IPS-18c (cell line): Measurements from ENCODE around the gene MYO5C.
"Not testable (repeated sequence)": the region's sequence is repeated elsewhere in the genome, so short reads cannot be mapped to it uniquely, and the experiment has no call there.

Experiments
- H3K4me3 ChIP-seq: 2 replicates; pipeline ENCODE4 v1.7.0; 2013; ENCODE audit warnings: low read depth, mild to moderate bottlenecking, low read length, moderate library complexity; ENCODE audit not compliant: insufficient read depth
- H3K9me3 ChIP-seq: one replicate; pipeline ENCODE4 v1.6.1; 2013; ENCODE audit warnings: mild to moderate bottlenecking, low read length, moderate library complexity; ENCODE audit not compliant: control insufficient read depth, insufficient read depth

Gene MYO5C

DNA sequence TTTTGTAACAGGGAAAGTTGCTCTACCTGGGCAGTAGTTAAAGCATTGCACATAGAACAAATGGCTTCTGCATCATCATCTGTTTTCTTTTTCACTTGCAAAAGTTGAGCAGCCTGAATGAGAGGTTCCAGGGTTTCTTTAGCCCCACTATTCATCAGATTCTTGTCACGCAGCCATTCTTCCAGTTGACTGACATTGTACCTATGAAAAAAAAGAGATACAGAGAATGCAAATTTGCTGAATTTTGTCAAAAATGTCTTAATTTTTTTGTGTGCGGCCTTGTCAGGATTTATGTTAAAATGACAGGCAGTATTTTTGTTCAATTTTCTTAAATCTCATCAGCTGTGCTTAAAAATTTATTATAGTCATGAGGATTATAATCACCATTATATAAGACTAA, 21.4 kb upstream of the MYO5C start:
- Histone ChIP-seq H3K4me3 (no peak overlapping the region), H3K9me3 (no peaks in the 10 kb centered on the region)

DNA sequence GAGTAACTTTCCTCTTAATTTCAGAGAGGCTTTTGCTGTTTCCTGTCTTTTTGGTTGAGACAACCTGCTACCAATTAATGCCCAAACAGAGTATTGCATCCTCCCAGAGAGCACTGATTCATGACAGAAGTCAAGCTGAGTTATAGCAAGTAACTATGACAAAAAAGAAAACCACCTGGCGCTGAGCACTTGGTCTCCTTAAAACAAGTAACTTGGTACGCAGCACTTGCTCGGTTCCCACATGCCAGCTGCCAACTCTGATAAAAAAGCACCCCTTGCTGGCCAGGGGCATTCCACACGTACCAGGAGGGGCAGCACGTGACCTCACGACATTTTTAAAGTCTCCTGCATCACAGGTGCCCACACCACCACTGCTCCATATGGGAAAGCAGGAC, 13.5 kb upstream of the MYO5C start:
- H3K4me3 ChIP-seq: no peak overlapping the region
- no peaks in the 10 kb centered on the region for H3K9me3 ChIP-seq

DNA sequence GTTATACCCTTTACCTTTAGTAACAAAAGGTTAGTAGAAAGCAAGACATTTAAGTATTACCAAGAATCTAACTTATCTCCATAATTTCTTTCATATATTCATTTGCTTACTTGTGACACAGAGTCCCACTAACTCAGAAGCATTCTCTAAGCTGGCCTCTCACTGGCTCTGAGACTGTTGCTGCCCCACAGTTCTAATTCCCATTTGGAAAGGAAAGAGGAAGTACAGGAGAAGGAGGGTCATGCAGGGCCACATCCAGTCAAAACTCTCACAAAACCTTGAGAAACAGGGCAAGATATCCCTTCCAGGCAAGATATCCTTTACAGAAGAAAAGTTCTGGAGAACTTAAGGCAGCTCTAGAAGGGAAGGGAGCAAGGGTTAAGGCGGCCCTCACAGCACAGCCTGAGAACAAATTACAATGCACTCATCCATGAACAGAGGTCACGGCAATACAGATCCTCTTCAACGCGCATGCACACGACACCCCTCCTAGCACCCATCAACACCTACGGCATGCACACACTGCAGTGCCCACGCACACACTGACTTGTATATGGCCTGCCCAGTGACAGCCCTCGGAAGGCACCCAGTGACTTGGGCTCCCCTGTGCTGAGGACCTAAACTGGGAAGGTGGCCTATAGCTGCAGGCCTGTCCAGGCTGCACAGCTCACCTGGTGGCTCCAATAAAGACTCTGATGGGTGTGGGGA, 13.0 kb upstream of the MYO5C start:
- no peak overlapping the region for H3K4me3 ChIP-seq
- no peaks in the 10 kb centered on the region for H3K9me3 ChIP-seq

DNA sequence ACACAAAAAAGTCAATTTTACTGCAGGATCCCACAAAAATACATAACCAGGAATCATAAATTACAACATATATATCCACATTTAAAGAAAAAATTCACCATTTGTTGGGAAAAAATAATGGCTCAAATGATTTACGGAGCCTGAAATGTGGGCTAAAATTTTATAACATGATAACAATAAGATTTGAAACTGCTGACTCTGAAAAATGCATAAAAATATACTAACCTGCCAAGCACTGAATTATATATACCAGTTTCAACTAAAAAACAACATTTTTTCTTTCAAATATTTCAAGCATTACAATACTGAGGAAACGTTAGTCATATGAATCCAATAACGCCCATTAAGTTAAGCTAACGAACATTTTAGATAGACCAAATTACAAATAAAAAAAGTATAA, 12.2 kb upstream of the MYO5C start:
- Histone ChIP-seq H3K9me3 (no peaks in the 10 kb centered on the region), H3K4me3 (no peak overlapping the region)

DNA sequence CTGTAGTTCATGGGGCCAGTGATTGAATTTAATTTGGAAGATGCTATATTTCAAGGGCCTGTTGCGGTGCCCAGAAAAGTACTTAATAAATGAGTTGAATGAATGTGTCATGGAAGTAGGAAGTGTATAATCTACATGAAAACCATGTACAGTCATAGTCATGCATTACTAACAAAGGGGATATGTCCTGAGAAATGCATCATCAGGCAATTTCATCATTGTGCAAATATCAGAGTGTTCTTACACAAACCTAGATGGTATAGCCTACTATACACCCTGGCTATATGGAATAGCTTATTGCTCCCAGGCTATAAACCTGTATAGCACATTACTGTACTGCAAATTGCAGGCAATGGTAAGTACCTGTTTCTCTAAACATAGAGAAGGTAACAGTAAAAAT, 10.7 kb upstream of the MYO5C start:
- H3K4me3 ChIP-seq: no peak overlapping the region
- H3K9me3 ChIP-seq: no peaks in the 10 kb centered on the region

DNA sequence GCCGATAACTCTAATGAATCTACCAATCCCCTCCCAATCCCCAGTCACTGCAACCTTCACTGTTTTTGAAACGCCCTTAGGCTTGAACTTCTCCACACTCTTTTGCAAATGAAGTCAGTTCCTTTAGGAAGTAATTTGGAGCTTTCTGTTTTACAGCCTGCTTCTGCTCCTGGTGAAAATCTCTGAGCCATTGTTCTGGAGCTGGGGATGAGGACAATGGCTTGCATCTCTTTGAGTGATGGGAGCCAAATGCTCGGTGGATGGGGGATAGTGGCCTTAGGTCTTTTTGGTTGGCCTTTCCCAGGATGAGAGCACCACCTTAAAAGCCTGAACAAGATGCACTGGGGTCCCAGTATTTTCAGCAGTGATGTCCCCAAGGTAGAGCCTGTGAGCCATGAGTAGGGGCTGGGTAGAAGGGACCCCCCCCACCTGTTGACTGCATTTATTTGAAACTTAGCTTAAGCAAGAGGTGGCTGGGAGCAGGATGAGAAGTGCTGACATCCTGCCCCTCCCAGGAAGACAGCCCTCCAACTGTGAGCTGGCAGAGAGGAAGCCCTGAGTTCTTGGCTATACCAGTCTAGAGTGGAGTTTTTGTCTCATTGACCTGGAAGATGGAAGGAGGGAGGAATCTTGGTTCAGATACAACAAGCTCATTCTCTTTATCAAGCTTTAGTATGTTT, 7.6 kb upstream of the MYO5C start:
- H3K4me3 ChIP-seq: no peak overlapping the region

DNA sequence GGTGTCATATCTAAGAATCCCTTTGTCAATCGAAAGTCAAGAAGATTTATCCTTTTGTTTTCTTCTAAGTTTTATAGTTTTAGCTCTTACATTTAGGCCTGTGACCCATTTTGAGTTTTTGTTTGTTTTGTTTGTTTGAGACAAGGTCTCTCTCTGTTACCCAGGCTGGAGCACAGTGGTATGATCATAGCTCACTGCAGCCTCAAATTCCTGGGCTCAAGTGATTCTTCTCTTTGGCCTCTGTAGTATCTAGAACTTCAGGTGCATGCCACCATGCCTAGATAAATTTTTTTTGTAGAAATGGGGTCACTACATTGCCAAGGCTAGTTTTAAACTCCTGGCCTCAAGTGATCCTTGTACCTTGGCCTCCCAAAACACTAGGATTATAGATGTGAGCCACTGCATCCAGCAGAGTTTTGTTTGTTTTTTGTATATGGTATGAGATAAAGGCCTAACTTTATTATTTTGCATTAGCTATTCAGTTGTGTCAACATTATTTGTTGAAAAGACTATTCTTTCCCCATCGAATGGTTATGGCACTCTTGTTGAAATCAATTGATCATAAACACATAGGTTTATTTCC, 5.8 kb upstream of the MYO5C start:
- Histone ChIP-seq H3K4me3 (no peak overlapping the region), H3K9me3 (no peaks in the 10 kb centered on the region)

More for the DNA sequence above, 7.6 kb upstream of the MYO5C start:
- H3K9me3 ChIP-seq: no peaks in the 10 kb centered on the region

DNA sequence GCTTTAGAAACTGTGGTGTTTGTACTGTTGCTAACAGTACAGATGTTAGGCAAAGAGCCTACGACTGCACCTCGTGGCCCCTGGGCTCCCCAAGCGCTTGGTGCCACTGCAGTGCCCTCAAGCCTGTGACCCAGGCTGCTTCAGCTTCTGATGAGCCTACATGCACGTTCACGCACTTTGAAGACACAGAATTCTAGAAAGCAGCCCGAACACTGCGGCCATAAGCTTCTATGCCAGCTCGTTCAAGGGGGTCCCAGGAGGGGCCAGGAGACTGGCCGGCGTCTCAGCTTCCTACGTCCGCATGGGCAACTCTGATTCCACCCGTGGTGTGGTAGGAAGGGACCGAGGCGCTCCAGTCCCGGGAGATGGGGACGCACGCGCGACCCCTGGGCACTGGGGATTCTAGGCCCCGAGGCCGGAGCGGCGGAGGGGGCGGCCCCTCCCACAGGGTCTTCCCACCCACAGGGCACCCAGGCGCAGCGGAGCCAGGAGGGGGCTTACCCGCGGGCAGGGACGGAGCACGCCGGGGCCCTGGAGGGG, 653 bp downstream of the MYO5C start:
- H3K9me3 ChIP-seq: no peaks in the 10 kb centered on the region
- peak overlapping the region; percentile 77 for H3K4me3 ChIP-seq

DNA sequence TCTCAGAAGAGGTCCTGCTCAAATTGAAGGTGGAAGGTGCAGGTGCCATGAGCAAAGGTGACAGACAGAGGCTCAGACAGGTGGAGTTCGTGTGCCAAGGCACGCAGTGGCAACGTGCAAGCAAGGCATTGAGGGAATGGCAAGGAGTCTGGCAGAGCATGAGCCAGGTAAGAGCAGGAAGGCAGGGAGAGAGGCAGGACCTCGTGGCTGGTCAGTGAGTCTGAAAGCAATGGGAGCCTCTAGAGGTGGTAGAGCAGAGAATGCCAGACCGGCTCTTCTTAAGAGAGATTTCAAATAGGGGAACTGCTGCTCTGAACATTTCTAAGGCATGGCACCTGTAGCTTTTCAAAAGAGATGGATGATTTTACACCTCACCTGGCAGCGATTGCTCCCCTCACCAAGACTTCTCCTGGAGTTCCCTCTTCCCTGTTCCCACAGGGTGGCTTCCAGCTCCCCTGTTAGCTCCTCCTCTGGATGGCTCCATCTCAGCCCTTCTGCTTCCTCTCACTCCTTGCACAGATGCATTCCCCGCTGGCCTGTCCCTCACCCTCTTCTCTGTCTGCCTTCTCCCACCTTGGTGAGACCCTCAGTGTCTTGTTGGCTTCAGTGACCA, 2.7 kb downstream of the MYO5C start:
- H3K9me3 ChIP-seq: no peaks in the 10 kb centered on the region
- no peak overlapping the region for H3K4me3 ChIP-seq

DNA sequence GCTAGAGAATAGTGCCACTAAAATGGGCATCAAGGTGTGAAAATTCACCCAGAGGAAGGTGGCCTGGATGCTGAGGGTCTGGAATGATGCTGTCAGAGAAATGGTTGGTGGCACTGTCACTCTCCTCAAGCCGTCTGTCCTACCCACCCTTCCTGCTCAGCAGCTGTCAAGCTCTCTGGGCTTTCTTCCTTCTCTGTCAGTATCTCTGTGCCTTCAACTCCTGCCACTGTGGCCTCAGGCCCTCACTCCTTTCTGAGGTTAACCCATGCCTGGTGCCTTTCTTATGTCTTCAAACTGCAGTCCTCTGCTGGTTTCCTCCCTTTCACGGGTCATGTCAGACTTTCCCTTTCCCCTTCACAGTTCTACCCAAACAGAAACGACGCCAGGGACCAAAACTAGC, 4.4 kb downstream of the MYO5C start:
- Histone ChIP-seq H3K4me3 (no peak overlapping the region), H3K9me3 (no peaks in the 10 kb centered on the region)

DNA sequence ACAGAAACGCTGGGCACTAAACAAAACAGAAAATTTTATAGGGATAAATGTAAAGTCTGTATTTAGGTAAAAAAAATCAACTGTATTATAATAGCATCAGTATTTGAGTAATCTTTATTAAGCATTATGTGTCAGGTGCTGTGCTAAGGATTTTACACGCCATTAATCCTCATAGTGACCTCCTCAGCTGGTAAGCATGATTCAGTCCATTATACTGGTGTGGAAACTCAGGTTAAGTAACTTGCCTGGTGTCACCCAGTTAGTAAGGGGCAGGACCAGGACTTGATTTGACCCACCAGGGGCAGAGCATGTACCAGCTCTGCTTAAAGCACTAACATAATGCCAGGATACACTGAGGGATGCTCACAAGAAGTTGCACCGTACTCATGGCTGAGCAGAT, 4.8 kb downstream of the MYO5C start:
- Histone ChIP-seq H3K9me3 (no peaks in the 10 kb centered on the region), H3K4me3 (no peak overlapping the region)

DNA sequence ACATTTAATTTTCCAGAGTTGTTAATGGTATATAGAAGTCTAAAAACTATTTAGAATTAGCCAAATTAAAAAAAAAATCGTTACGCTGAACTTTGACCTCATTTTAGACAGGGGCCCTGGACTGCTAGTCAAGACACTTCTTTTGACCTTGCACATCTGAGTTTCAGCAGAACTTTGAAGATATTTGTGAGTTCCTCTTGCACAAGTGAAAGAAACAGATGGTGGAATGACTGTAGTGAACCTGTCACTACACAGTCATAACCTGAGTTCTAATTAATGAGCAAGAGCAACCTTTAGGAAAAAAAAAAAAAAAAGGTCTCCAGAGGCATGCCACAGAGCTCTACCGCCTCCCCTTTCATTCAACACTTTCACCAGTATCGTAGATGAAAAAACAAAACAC, 5.3 kb downstream of the MYO5C start:
- no peaks in the 10 kb centered on the region for H3K9me3 ChIP-seq

DNA sequence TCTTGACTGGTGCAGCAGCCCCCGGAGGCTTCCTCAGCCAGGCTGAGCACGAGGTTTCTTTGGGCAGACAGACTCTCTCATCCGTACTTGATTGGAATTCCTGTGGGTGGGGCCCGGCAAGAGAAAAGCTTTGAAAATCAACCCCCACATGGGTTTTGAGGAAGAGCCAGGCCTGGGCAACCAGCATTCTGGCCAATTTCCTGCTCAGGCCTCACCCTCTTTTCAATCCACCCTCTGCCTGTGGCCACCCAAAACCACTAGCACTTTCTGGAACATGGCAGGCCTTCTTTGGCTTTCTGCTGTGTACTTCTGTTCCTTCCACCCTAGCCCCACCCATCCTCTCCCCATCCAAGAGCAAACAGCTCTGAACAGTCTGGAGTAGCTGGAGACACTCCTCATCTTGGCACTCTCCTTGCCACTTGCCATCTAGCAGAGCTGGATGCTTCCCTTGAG, 5.9 kb downstream of the MYO5C start:
- Histone ChIP-seq H3K4me3 (peak overlapping the region; percentile 10; the same call in 1 of the 2 replicates), H3K9me3 (no peaks in the 10 kb centered on the region)

More for the DNA sequence above, 5.3 kb downstream of the MYO5C start:
- no peak overlapping the region for H3K4me3 ChIP-seq

DNA sequence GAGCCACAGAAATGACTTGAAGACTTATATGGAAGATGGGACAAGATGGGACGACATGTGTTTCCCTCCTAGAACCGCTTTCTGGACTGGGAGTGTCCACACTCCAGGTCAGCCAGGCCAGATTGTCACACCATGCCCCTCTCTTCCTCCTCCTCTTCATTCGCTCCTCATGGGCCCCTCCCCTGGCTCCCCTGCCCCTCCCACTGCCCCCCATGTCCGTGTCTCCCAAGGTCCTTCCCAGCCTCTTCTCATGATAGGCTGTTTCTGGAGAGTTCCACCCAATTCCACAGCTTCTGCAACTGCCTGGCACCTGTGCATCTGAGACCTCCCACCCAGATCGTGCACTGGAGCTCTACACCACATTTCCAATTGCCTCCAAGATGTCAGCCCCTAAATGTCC, 6.6 kb downstream of the MYO5C start:
- Histone ChIP-seq H3K9me3 (no peaks in the 10 kb centered on the region), H3K4me3 (no peak overlapping the region)

DNA sequence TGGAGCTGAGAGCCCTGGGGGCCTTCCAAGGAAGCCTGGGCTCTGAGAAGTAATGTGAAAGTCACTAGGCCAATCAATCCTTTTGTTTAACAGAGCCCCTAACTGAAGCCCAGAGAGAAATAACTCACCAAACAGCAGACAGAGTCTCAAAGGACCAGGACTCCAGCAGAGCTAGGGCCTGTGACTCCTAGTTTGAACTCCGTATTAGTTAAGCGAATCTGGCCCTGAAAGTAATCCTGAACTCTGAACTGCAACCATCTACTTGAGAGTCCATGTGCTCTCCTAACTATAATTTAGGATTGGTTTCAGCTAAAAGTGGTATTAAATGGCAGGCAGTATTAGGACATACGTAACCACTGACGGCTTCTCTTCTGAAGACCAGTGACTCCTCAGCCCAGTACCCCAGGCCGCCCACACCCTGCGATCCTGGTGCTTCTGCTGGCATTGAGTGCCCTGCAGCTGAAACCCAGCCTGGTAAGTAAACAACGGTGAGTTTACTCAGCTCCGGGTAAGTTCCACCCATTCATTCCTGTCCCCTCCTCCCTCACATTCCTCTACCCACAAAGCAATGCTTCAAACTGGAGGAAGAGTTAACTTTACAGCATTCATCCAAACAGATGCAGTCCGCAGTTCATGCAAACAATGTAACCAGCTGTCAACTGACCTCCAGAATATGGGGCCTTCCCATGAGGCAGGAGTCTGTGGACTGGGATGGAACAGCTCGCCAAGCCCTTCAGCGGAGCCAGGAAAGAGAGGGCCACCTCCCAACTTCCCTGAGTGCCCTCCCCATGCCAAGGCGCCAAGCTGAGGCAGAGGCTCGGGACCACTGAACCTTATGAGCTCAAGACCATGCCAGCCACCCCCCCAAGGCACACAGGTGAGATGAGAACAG, 7.3 kb downstream of the MYO5C start:
- Histone ChIP-seq H3K4me3 (no peak overlapping the region), H3K9me3 (no peaks in the 10 kb centered on the region)

DNA sequence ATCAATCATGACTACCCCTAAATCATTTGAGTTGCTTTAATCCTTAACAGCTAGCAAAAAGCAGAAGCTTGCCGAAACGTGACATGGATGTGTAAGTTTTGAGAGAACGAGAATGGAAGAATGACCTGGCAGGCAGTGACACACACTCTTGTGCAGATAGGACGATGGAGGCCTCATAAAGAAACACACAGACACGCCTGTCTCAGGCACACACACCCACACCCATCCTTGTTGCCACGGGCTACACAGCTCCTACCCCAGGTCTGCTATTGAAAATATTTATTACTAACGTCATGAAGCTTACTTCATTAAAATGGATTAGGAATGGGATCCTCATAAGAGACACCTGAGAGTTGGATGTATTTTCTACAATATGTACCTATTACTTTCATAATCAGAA, 8.5 kb downstream of the MYO5C start:
- no peak overlapping the region for H3K4me3 ChIP-seq
- no peaks in the 10 kb centered on the region for H3K9me3 ChIP-seq

DNA sequence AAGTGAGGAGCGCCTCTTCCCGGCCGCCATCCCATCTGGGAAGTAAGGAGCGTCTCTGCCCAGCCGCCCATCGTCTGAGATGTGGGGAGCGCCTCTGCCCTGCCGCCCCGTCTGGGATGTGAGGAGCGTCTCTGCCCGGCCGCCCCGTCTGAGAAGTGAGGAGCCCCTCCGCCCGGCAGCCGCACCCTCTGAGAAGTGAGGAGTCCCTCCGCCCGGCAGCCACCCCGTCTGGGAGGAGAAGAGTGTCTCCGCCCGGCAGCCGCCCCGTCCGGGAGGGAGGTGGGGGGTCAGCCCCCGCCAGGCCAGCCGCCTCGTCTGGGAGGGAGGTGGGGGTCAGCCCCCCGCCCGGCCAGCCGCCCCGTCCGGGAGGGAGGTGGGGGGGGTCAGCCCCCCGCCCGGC, 9.7 kb downstream of the MYO5C start:
- not testable (repeated sequence) for H3K4me3 ChIP-seq, H3K9me3 ChIP-seq
